K562 (cell line): ENCODE measurements around the gene UFC1. TPM values are rescaled to one million over a fixed set of nuclear protein-coding genes. Genes with fewer than 3 reads are reported as not detected.

Experiments
- ATAC-seq: fragments of 200-7000 bp; cut with Tn5 transposase; 3 replicates; pipeline ENCODE4 v1.9.1; 2020; ENCODE audit warnings: moderate library complexity
- BruUV-seq: library from RNA; stranded (reverse); fragments of 400-500 nt; replicated peaks from 2 replicates; lab custom pipeline; 2021; lab: Mats Ljungman, UMichigan
- CTCF ChIA-PET: fragments of 300-600 bp; formaldehyde crosslinking; extraction: SDS; loops from one replicate; lab custom pipeline; 2021; ENCODE audit warnings: low intra/inter-chr PET ratio; lab: Yijun Ruan, JAX
- POLR2A ChIA-PET: fragments of 300-600, 350-650 bp; sonication (Branson Sonifier 250); formaldehyde crosslinking; extraction: SDS; loops from one replicate; lab custom pipeline; 2021; ENCODE audit warnings: antibody characterized with exemption, inconsistent platforms; lab: Yijun Ruan, JAX
- DNase-seq, 4 experiments: peaks; one replicate each; pipeline versions ENCODE4 v3.0.0 to v3.0.0-alpha.2; 2011 to 2018; ENCODE audit warnings: low spot score in 3 of 4, mixed read lengths in 3 of 4; ENCODE audit errors: extremely low read depth in 1 of 4
- FAIRE-seq: peaks from 2 replicates; lab custom pipeline; 2011; peaks lifted over from hg19 to GRCh38; lab: Jason Lieb, UNC
- H2AFZ ChIP-seq: 2 replicates; pipeline ENCODE4 v1.6.0; 2011; ENCODE audit warnings: low read depth, low read length, control low read depth, inconsistent platforms
- H3K27ac ChIP-seq: fragments of 200-600 bp; 3 replicates; pipeline ENCODE4 v1.8.0; 2011; ENCODE audit warnings: low read depth, mild to moderate bottlenecking, control low read depth, inconsistent platforms, low read length, moderate library complexity, mixed read lengths; ENCODE audit errors: extremely low read depth
- H3K27me3 ChIP-seq, 2 experiments: fragments of 300-600 bp in 1 of 2; 2 replicates in 1 of 2; 3 replicates in 1 of 2; pipeline versions ENCODE4 v1.6.0 to v1.8.0; 2011; ENCODE audit warnings: inconsistent platforms in 2 of 2, low read length in 2 of 2, mild to moderate bottlenecking in 1 of 2, mixed read lengths in 1 of 2, moderate library complexity in 1 of 2; ENCODE audit not compliant: control insufficient read depth in 2 of 2, insufficient read depth in 2 of 2
- H3K36me3 ChIP-seq: fragments of 300-600 bp; 3 replicates; pipeline ENCODE4 v1.8.0; 2011; ENCODE audit warnings: mild to moderate bottlenecking, low read length, inconsistent platforms; ENCODE audit not compliant: control insufficient read depth, insufficient read depth
- H3K4me1 ChIP-seq, 2 experiments: fragments of 200-600 bp in 1 of 2; replicated peaks in 1 of 2; 2 replicates in 1 of 2; 3 replicates in 1 of 2; pipeline versions ENCODE4 v1.5.1 to v1.8.0; 2011; ENCODE audit warnings: inconsistent platforms in 2 of 2, low read length in 2 of 2, mild to moderate bottlenecking in 1 of 2, mixed read lengths in 1 of 2, moderate library complexity in 1 of 2; ENCODE audit not compliant: control insufficient read depth in 2 of 2, insufficient read depth in 2 of 2
- H3K4me2 ChIP-seq: 2 replicates; pipeline ENCODE4 v1.6.1; 2011; ENCODE audit warnings: low read length, control low read depth, inconsistent platforms, mixed read lengths; ENCODE audit not compliant: insufficient read depth
- H3K4me3 ChIP-seq: fragments of 200-600 bp; sonication (generic), shearing (Covaris generic); 2 replicates; pipeline ENCODE4 v1.5.1; 2016; ENCODE audit warnings: control low read depth, inconsistent platforms
- H3K79me2 ChIP-seq: fragments of 200-600 bp; 3 replicates; pipeline ENCODE4 v1.8.0; 2011; ENCODE audit warnings: low read length, inconsistent platforms; ENCODE audit not compliant: control insufficient read depth, insufficient read depth
- H3K9ac ChIP-seq, 2 experiments: 2 replicates each; pipeline versions ENCODE4 v1.6.0 to v1.6.1; 2011; ENCODE audit warnings: low read depth in 2 of 2, low read length in 2 of 2, control low read depth in 1 of 2, inconsistent platforms in 1 of 2, mild to moderate bottlenecking in 1 of 2, mixed read lengths in 1 of 2; ENCODE audit not compliant: insufficient read depth in 1 of 2
- H3K9me1 ChIP-seq: one replicate; pipeline ENCODE4 v1.6.0; 2011; ENCODE audit warnings: inconsistent platforms, mild to moderate bottlenecking, low read length, moderate library complexity; ENCODE audit not compliant: control insufficient read depth, insufficient read depth
- H3K9me3 ChIP-seq: replicated peaks from 2 replicates; pipeline ENCODE4 v1.5.1; 2011; ENCODE audit warnings: low read depth, low read length, inconsistent platforms; ENCODE audit not compliant: control insufficient read depth, insufficient read depth
- H4K20me1 ChIP-seq: replicated peaks from 2 replicates; pipeline ENCODE4 v1.6.1; 2011; ENCODE audit warnings: low read length, inconsistent platforms, mixed read lengths; ENCODE audit not compliant: control insufficient read depth, insufficient read depth
- BRD4 ChIP-seq: fragments of 200-600 bp; sonication (generic); IDR thresholded peaks from 2 replicates; pipeline ENCODE4 v1.6.1; 2017; ENCODE audit warnings: inconsistent platforms
- DEAF1 ChIP-seq: fragments of 450-650 bp; formaldehyde crosslinking; IDR thresholded peaks from 2 replicates; pipeline ENCODE4 v1.4.0; 2020; ENCODE audit warnings: mild to moderate bottlenecking, moderate library complexity
- EP400 ChIP-seq: fragments of 450-650 bp; IDR thresholded peaks from 2 replicates; pipeline ENCODE4 v1.6.1; 2017; ENCODE audit warnings: antibody characterized with exemption, mild to moderate bottlenecking, moderate library complexity
- HDAC8 ChIP-seq: fragments of 450-650 bp; IDR thresholded peaks from 2 replicates; pipeline ENCODE4 v1.6.1; 2016; ENCODE audit warnings: mild to moderate bottlenecking, missing genetic modification characterization, moderate library complexity, missing compliant biosample characterization
- SMC3 ChIP-seq: conservative IDR thresholded peaks from 2 replicates; pipeline ENCODE4 v1.6.1; 2011; ENCODE audit warnings: low read depth, low read length, improper control_type of control experiment; ENCODE audit not compliant: insufficient read depth
- TRIM24 ChIP-seq, 2 experiments: fragments of 450-650 bp; IDR thresholded peaks; 2 replicates each; pipeline ENCODE4 v1.6.1; 2016
- ZBTB7A ChIP-seq: IDR thresholded peaks from 2 replicates; pipeline ENCODE4 v1.6.1; 2011; ENCODE audit warnings: low read depth, mild to moderate bottlenecking, low read length, moderate library complexity, borderline replicate concordance; ENCODE audit not compliant: control insufficient read depth
- ZNF57 ChIP-seq: fragments of 450-650 bp; formaldehyde crosslinking; IDR thresholded peaks from 2 replicates; pipeline ENCODE4 v1.4.0; 2020; ENCODE audit warnings: mild to moderate bottlenecking, moderate library complexity
- ZNF695 ChIP-seq: fragments of 450-650 bp; formaldehyde crosslinking; IDR thresholded peaks from 2 replicates; pipeline ENCODE4 v1.4.0; 2020; ENCODE audit warnings: mild to moderate bottlenecking, moderate library complexity
- WGBS: fragments of 100-300 bp; shearing (Covaris generic); methylation state at CpG from one replicate; pipeline ENCODE4 v1.1.6; 2016; ENCODE audit warnings: low coverage, mixed read lengths; ENCODE audit not compliant: insufficient coverage; ENCODE audit errors: missing lambda C conversion rate; 5-methylcytosine and 5-hydroxymethylcytosine counted together
- in situ Hi-C: fragments of 300-500 bp; cut with MboI; formaldehyde crosslinking; loops from 4 replicates; pipeline ENCODE4 v1.15.0; 2018; ENCODE audit warnings: inconsistent platforms, mixed read lengths
- intact Hi-C: fragments of 100-400 bp; cut with micrococcal nuclease; formaldehyde crosslinking; loops from 2 replicates; pipeline ENCODE4 v1.14.2; 2022
- polyA plus RNA-seq, 8 experiments: library from polyadenylated mRNA; depleted of rRNA in 4 of 8; stranded (reverse) in 5 of 8; unstranded in 3 of 8; fragments of >200 nt; fragmentation: Nextera tagmentation in 2 of 8; fragmentation: Illumina TruSeq in 1 of 8; extraction: Ambion mirVana in 2 of 8; extraction: Trizol in 1 of 8; gene quantifications; 2 replicates each; pipeline versions ENCODE4 v1.2.1 to v1.2.3, GENCODE V29; 2011 to 2014; ENCODE audit warnings: inconsistent platforms in 1 of 8, missing spikeins in 1 of 8
- total RNA-seq, 7 experiments: library from RNA; depleted of rRNA in 6 of 7; stranded (reverse); fragments of >200 nt in 6 of 7; fragmentation: Illumina TruSeq in 2 of 7; extraction: Trizol in 2 of 7; gene quantifications; 2 replicates each; pipeline versions ENCODE4 v1.2.1 to v1.2.3, GENCODE V29; 2011 to 2021; ENCODE audit warnings: low replicate concordance in 1 of 7

Gene UFC1
- total and polyA plus RNA-seq, 9 of the 15 experiments (the other 6 are each of a cell fraction or from before 2014, with no cell fraction given): 92.8 to 220 (median 161) TPM

GRCh38 chr1:161189036-161189435 is 35.3 kb downstream of the UFC1 start (continued):
- TF ChIP-seq ZBTB7A (no peak), EP400 (no peak), DEAF1 (CRISPR knock-in tag) (no peak), ZNF57 (CRISPR knock-in tag) (no peak), BRD4 (no peak)

GRCh38 chr1:161190962-161191521 is 37.3 kb downstream of the UFC1 start:
- Histone ChIP-seq H3K4me1 (peaks cover 23 to 27% of the 10 kb centered on the region in 2 experiments), H3K36me3 (no peaks in the 10 kb centered on the region), H3K27me3 (no peaks in the 10 kb centered on the region), H3K4me2 (no peak overlapping the region), H3K9ac (peak overlapping the region in 1 of 2 experiments; percentile 53; a peak in 2 of 4 replicates), H3K9me1 (no peaks in the 10 kb centered on the region), H2AFZ (no peak overlapping the region), H3K27ac (no peak overlapping the region), H4K20me1 (no peaks in the 10 kb centered on the region), H3K79me2 (no peaks in the 10 kb centered on the region), H3K4me3 (no peak overlapping the region), H3K9me3 (no peaks in the 10 kb centered on the region)
- no TSS peak for BruUV-seq
- DNase-seq (no peak), FAIRE-seq (no peak), ATAC-seq (no peak)
- in situ Hi-C loops: no loop called here
- CTCF ChIA-PET: no interaction called here
- 69% methylated on average over 19 of the region's 22 CpGs for WGBS
- TF ChIP-seq TRIM24 (IDR thresholded peaks at IDR 0.05) (no peak), SMC3 (no peak), HDAC8 (tag) (no peak), ZNF695 (CRISPR knock-in tag) (no peak)
- POLR2A ChIA-PET: interaction anchor here (0.7 to 1.8 kb wide), 8 partner anchors 9 to 784 kb away, joined by 3 to 8 read pairs (median 3); partner anchors contain the start of genes B4GALT3, NDUFS2 and SDHC
- intact Hi-C loops: no loop called here
